ENCODE results near the gene OR8B12. TPM values are rescaled to one million over a fixed set of nuclear protein-coding genes. Genes with fewer than 3 reads are reported as not detected.

Gene OR8B12

Small RNA genes lying within 50 kb of the gene (small RNA-seq; reads per million reads assigned to genes)
- not detected for gene OR8A3P (ENCODE audit: low read depth)
